C4-2B (cell line): ENCODE data around the gene ITPR2.

ENCODE experiments used
- H3K27ac ChIP-seq: fragments of 450-650 bp; 2 replicates; pipeline ENCODE4 v1.5.1; 2017
- CTCF ChIP-seq: fragments of 450-650 bp; conservative IDR thresholded peaks from 2 replicates; pipeline ENCODE4 v1.5.1; 2017; ENCODE audit warnings: mild to moderate bottlenecking
- ZFX ChIP-seq: fragments of 450-650 bp; IDR thresholded peaks from 2 replicates; pipeline ENCODE4 v1.6.1; 2017

The ITPR2 gene

GRCh38 chr12:26573225-26573909 is 259.6 kb downstream of the ITPR2 start:
- TF ChIP-seq ZFX (no peak), CTCF (no peak)
- H3K27ac ChIP-seq: no peak overlapping the region

- TF ChIP-seq ZFX (no peak), CTCF (no peak)
- no peak overlapping the region for H3K27ac ChIP-seq
Observed at GRCh38 chr12:26572137-26572536, 260.9 kb downstream of the ITPR2 start.

GRCh38 chr12:26571560-26571959 is 261.4 kb downstream of the ITPR2 start:
- TF ChIP-seq ZFX: no peak
- TF ChIP-seq CTCF: no peak

GRCh38 chr12:26567126-26567525 is 265.9 kb downstream of the ITPR2 start:
- TF ChIP-seq CTCF (no peak), ZFX (no peak)
- H3K27ac ChIP-seq: no peak overlapping the region

More at GRCh38 chr12:26571560-26571959, 261.4 kb downstream of the ITPR2 start:
- H3K27ac ChIP-seq: no peak overlapping the region

GRCh38 chr12:26566675-26567074 is 266.3 kb downstream of the ITPR2 start:
- TF ChIP-seq ZFX (no peak), CTCF (no peak)
- no peak overlapping the region for H3K27ac ChIP-seq

- TF ChIP-seq CTCF (no peak), ZFX (no peak)
Observed at GRCh38 chr12:26566186-26566585, 266.8 kb downstream of the ITPR2 start.

GRCh38 chr12:26564391-26564790 is 268.6 kb downstream of the ITPR2 start:
- TF ChIP-seq ZFX (no peak), CTCF (no peak)
- no peak overlapping the region for H3K27ac ChIP-seq

More at GRCh38 chr12:26566186-26566585, 266.8 kb downstream of the ITPR2 start:
- H3K27ac ChIP-seq: no peak overlapping the region
